Measurements from ENCODE around the gene ZCCHC24. TPM values are rescaled to one million over a fixed set of nuclear protein-coding genes. Genes with fewer than 3 reads are reported as not detected.
A peak's percentile ranks its signal among the peaks of the same experiment; 100 is the strongest.

Gene ZCCHC24
- total and polyA plus RNA-seq, 2 of the 8 experiments (the other 6 are each of a cell fraction or from before 2014, with no cell fraction given) = 3.9 to 6.9 TPM

GRCh38 chr10:79398642-79399041 lies 46.8 kb downstream of the ZCCHC24 start:
- no peaks in the 10 kb centered on the region for H3K36me3 ChIP-seq (ENCODE audit: control insufficient read depth in 2 of 4, insufficient read depth in 4 of 4, low read length in 3 of 4)
- FAIRE-seq (no peak), DNase-seq (ENCODE audit: low read depth in 1 of 2, low spot score in 2 of 2) (no peak)
- no peak overlapping the region for H4K8ac ChIP-seq (ENCODE audit: extremely low read depth, insufficient read depth, low read length)
- H2BK20ac ChIP-seq (ENCODE audit: low read length) = no peak overlapping the region
- CTCF ChIA-PET (ENCODE audit: partially characterized antibody) = interaction anchor here (0.6 to 13.1 kb wide), 15 partner anchors 9 to 97 kb away, joined by 3 to 100 read pairs (median 8); partner anchors contain the start of gene ZCCHC24
- no peak overlapping the region for H3K23ac ChIP-seq (ENCODE audit: insufficient read length)
- POLR2A ChIA-PET (ENCODE audit: partially characterized antibody) = interaction anchor here (0.7 to 1.3 kb wide), 2 partner anchors 8 to 16 kb away, joined by 3 to 4 read pairs; no protein-coding TSS in a partner anchor
- peaks cover 2% of the 10 kb centered on the region; the same call in 1 of the 2 replicates for H3K23me2 ChIP-seq (ENCODE audit: low read depth, low read length)
- no peak overlapping the region for H3K56ac ChIP-seq (replicated peaks; ENCODE audit: insufficient read length, low read depth, low read length)
- no peak overlapping the region for H3K27ac ChIP-seq (ENCODE audit: low read depth, low read length)
- H2BK5ac ChIP-seq (ENCODE audit: low read depth, low read length) = no peak overlapping the region
- H3K79me1 ChIP-seq (ENCODE audit: low read depth, low read length) = no peaks in the 10 kb centered on the region
- H2AK5ac ChIP-seq (ENCODE audit: low read depth, low read length) = no peak overlapping the region
- TF ChIP-seq POU5F1 (IDR thresholded peaks at IDR 0.05; ENCODE audit: low read depth, low read length) (no peak), SUZ12 (IDR thresholded peaks at IDR 0.05; ENCODE audit: low read length) (no peak), HDAC2 (IDR thresholded peaks at IDR 0.05; ENCODE audit: borderline replicate concordance in 1 of 2, low read depth in 2 of 2, low read length in 2 of 2) (no peak), SIX5 (IDR thresholded peaks at IDR 0.05; ENCODE audit: low read depth, low read length) (no peak), SP2 (IDR thresholded peaks at IDR 0.05; ENCODE audit: low read length) (no peak), GTF2F1 (IDR thresholded peaks at IDR 0.05; ENCODE audit: borderline replicate concordance, low read depth, low read length) (no peak), TAF1 (IDR thresholded peaks at IDR 0.05; ENCODE audit: low read depth, low read length) (no peak), ZNF274 (IDR thresholded peaks at IDR 0.05; ENCODE audit: borderline replicate concordance, extremely low read depth, low read length) (no peak), EP300 (IDR thresholded peaks at IDR 0.05; ENCODE audit: borderline replicate concordance in 1 of 2, low read depth in 2 of 2, low read length in 2 of 2) (no peak)
- H3K4ac ChIP-seq (replicated peaks; ENCODE audit: insufficient read length, low read depth, low read length) = no peak overlapping the region
- no peak overlapping the region for H2BK120ac ChIP-seq (replicated peaks; ENCODE audit: low read depth, low read length)
- no peak overlapping the region for H4K5ac ChIP-seq (ENCODE audit: insufficient read length, low read depth, low read length)
- peaks cover 4 to 20% (median 11%) of the 10 kb centered on the region in 4 experiments for H3K4me1 ChIP-seq (replicated peaks in 1 of 4; ENCODE audit: control insufficient read depth in 3 of 4, insufficient read depth in 4 of 4, low read length in 3 of 4)
- H2BK15ac ChIP-seq (ENCODE audit: low read length) = no peak overlapping the region
- H3K4me3 ChIP-seq (ENCODE audit: extremely low read depth in 1 of 4, insufficient read depth in 2 of 4, low read depth in 3 of 4, low read length in 4 of 4) = no peak overlapping the region
- H3K27me3 ChIP-seq (replicated peaks in 1 of 4; ENCODE audit: control insufficient read depth in 3 of 4, extremely low read depth in 1 of 4, insufficient read depth in 3 of 4, low read length in 3 of 4) = no peaks in the 10 kb centered on the region
- H3K79me2 ChIP-seq (ENCODE audit: control insufficient read depth in 1 of 2, insufficient read depth in 2 of 2, low read length in 2 of 2) = no peaks in the 10 kb centered on the region
- H3K14ac ChIP-seq (ENCODE audit: insufficient read length) = no peak overlapping the region
- H4K20me1 ChIP-seq (replicated peaks in 1 of 2; ENCODE audit: control insufficient read depth in 1 of 2, insufficient read depth in 2 of 2, low read length in 2 of 2) = no peaks in the 10 kb centered on the region
- no peak overlapping the region for H3K18ac ChIP-seq (ENCODE audit: extremely low read depth, low read length)
- no peaks in the 10 kb centered on the region for H3K9me3 ChIP-seq (ENCODE audit: insufficient read depth in 2 of 2, low read depth in 1 of 2, low read length in 1 of 2)
- no peak overlapping the region for H3K9ac ChIP-seq (replicated peaks in 1 of 4; ENCODE audit: extremely low read depth in 1 of 4, low read depth in 3 of 4, low read length in 3 of 4)
- WGBS, 2 experiments (ENCODE audit: extremely low coverage in 1 of 2, insufficient coverage in 1 of 2, insufficient read length in 1 of 2, insufficient replicate concordance in 2 of 2, low coverage in 1 of 2, low lambda C conversion rate in 2 of 2, missing lambda C conversion rate in 1 of 2) = 96% methylated on average over 4 of the region's 4 CpGs; no CpG with 5 or more reads in 1 of the 2 experiments
- H3K4me2 ChIP-seq (ENCODE audit: insufficient read depth in 1 of 2, low read depth in 2 of 2, low read length in 2 of 2) = 0 out of 4 replicates have a peak overlapping the region, but pooled peaks of 1 of the 2 experiments have one; percentile 45
- 0 out of 2 replicates have a peak overlapping the region, but pooled peaks have one; percentile 35 for H2BK12ac ChIP-seq (ENCODE audit: low read depth, low read length)
- no peak overlapping the region for H4K91ac ChIP-seq (replicated peaks; ENCODE audit: insufficient read length, low read length)
- H2AFZ ChIP-seq (ENCODE audit: low read length) = no peak overlapping the region
